Measurements from ENCODE around the gene TUBD1. TPM values are rescaled to one million over a fixed set of nuclear protein-coding genes. Genes with fewer than 3 reads are reported as not detected.
"Not testable (repeated sequence)": the region's sequence is repeated elsewhere in the genome, so short reads cannot be mapped to it uniquely, and the experiment has no call there.

TUBD1 gene
- total RNA-seq, 1 donor from 2014 or later = 9.0 TPM

GRCh38 chr17:59853168-59853918 is 39.4 kb downstream of the TUBD1 start:
- Histone ChIP-seq H3K79me2 (ENCODE audit: insufficient read depth, low read length) (no peaks in the 10 kb centered on the region), H3K4me2 (ENCODE audit: low read length) (peak overlapping the region; percentile 30), H3K27me3 (ENCODE audit: insufficient read depth, low read length) (no peaks in the 10 kb centered on the region), H3K9me3 (ENCODE audit: insufficient read depth, low read depth, low read length) (no peaks in the 10 kb centered on the region), H3K36me3 (ENCODE audit: insufficient read depth, low read length) (no peaks in the 10 kb centered on the region), H3K4me1 (ENCODE audit: insufficient read depth, low read length) (peaks cover 17% of the 10 kb centered on the region), H3K4me3 (ENCODE audit: insufficient read depth, low read depth, low read length) (no peak overlapping the region), H3K27ac (ENCODE audit: low read depth, low read length) (peak overlapping the region; percentile 77), H3K9ac (ENCODE audit: low read length) (peak overlapping the region; percentile 49), H2AFZ (ENCODE audit: low read depth, low read length) (no peak overlapping the region), H4K20me1 (ENCODE audit: insufficient read depth, low read length) (no peaks in the 10 kb centered on the region)
- FAIRE-seq (no peak), DNase-seq (ENCODE audit: low read depth) (peak; percentile 95)
- Mint-ChIP-seq H3K27me3 (ENCODE audit: low read depth, unreplicated experiment) (no peaks in the 10 kb centered on the region), H3K4me1 (ENCODE audit: low read depth, unreplicated experiment) (peaks cover 38% of the 10 kb centered on the region), H3K4me3 (ENCODE audit: unreplicated experiment) (no peak overlapping the region), H3K9me3 (ENCODE audit: unreplicated experiment) (no peaks in the 10 kb centered on the region), H3K36me3 (ENCODE audit: low read depth, unreplicated experiment) (no peaks in the 10 kb centered on the region), H3K27ac (ENCODE audit: unreplicated experiment) (peak overlapping the region; percentile 82)
- TF ChIP-seq, protein P1, sequence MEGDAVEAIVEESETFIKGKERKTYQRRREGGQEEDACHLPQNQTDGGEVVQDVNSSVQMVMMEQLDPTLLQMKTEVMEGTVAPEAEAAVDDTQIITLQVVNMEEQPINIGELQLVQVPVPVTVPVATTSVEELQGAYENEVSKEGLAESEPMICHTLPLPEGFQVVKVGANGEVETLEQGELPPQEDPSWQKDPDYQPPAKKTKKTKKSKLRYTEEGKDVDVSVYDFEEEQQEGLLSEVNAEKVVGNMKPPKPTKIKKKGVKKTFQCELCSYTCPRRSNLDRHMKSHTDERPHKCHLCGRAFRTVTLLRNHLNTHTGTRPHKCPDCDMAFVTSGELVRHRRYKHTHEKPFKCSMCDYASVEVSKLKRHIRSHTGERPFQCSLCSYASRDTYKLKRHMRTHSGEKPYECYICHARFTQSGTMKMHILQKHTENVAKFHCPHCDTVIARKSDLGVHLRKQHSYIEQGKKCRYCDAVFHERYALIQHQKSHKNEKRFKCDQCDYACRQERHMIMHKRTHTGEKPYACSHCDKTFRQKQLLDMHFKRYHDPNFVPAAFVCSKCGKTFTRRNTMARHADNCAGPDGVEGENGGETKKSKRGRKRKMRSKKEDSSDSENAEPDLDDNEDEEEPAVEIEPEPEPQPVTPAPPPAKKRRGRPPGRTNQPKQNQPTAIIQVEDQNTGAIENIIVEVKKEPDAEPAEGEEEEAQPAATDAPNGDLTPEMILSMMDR (IDR thresholded peaks at IDR 0.05; ENCODE audit: insufficient read depth, low read depth, low read length) = peak; percentile 79
- no peak for TF ChIP-seq EZH2 (IDR thresholded peaks at IDR 0.05; ENCODE audit: insufficient read depth, low read length)

- H3K4me1 Mint-ChIP-seq (ENCODE audit: low read depth, unreplicated experiment) = peaks cover 39% of the 10 kb centered on the region
- H3K4me1 ChIP-seq (ENCODE audit: insufficient read depth, low read length) = peaks cover 17% of the 10 kb centered on the region
- not testable (repeated sequence) for H3K36me3 Mint-ChIP-seq (ENCODE audit: low read depth, unreplicated experiment); H3K9me3 ChIP-seq (ENCODE audit: insufficient read depth, low read depth, low read length); H3K27me3 ChIP-seq (ENCODE audit: insufficient read depth, low read length); H3K4me3 ChIP-seq (ENCODE audit: insufficient read depth, low read depth, low read length); H4K20me1 ChIP-seq (ENCODE audit: insufficient read depth, low read length); H3K27me3 Mint-ChIP-seq (ENCODE audit: low read depth, unreplicated experiment); H3K4me3 Mint-ChIP-seq (ENCODE audit: unreplicated experiment); FAIRE-seq; H3K36me3 ChIP-seq (ENCODE audit: insufficient read depth, low read length); H3K79me2 ChIP-seq (ENCODE audit: insufficient read depth, low read length); H2AFZ ChIP-seq (ENCODE audit: low read depth, low read length); DNase-seq (ENCODE audit: low read depth); H3K9me3 Mint-ChIP-seq (ENCODE audit: unreplicated experiment)
- peak overlapping the region; percentile 82 for H3K27ac Mint-ChIP-seq (ENCODE audit: unreplicated experiment)
- H3K4me2 ChIP-seq (ENCODE audit: low read length) = peak overlapping the region; percentile 30
- H3K27ac ChIP-seq (ENCODE audit: low read depth, low read length) = peak overlapping the region; percentile 77
- peak overlapping the region; percentile 49 for H3K9ac ChIP-seq (ENCODE audit: low read length)
These were observed 39.9 kb downstream of the TUBD1 start for GRCh38 chr17:59852847-59853167.

- H3K36me3 Mint-ChIP-seq (ENCODE audit: low read depth, unreplicated experiment) = no peaks in the 10 kb centered on the region
- peak overlapping the region; percentile 5 for H3K4me3 Mint-ChIP-seq (ENCODE audit: unreplicated experiment)
- H3K27ac Mint-ChIP-seq (ENCODE audit: unreplicated experiment) = peak overlapping the region; percentile 82
- H3K9me3 Mint-ChIP-seq (ENCODE audit: unreplicated experiment) = no peaks in the 10 kb centered on the region
- Histone ChIP-seq H3K9me3 (ENCODE audit: insufficient read depth, low read depth, low read length) (no peaks in the 10 kb centered on the region), H4K20me1 (ENCODE audit: insufficient read depth, low read length) (no peaks in the 10 kb centered on the region), H3K4me1 (ENCODE audit: insufficient read depth, low read length) (peaks cover 20% of the 10 kb centered on the region), H3K27me3 (ENCODE audit: insufficient read depth, low read length) (no peaks in the 10 kb centered on the region), H3K4me3 (ENCODE audit: insufficient read depth, low read depth, low read length) (no peak overlapping the region), H3K79me2 (ENCODE audit: insufficient read depth, low read length) (no peaks in the 10 kb centered on the region), H2AFZ (ENCODE audit: low read depth, low read length) (no peak overlapping the region), H3K36me3 (ENCODE audit: insufficient read depth, low read length) (no peaks in the 10 kb centered on the region), H3K9ac (ENCODE audit: low read length) (peak overlapping the region; percentile 40), H3K27ac (ENCODE audit: low read depth, low read length) (peak overlapping the region; percentile 77), H3K4me2 (ENCODE audit: low read length) (peak overlapping the region; percentile 17)
- peaks cover 34% of the 10 kb centered on the region for H3K4me1 Mint-ChIP-seq (ENCODE audit: low read depth, unreplicated experiment)
- FAIRE-seq (no peak), DNase-seq (ENCODE audit: low read depth) (peak; percentile 90)
- H3K27me3 Mint-ChIP-seq (ENCODE audit: low read depth, unreplicated experiment) = no peaks in the 10 kb centered on the region
- TF ChIP-seq, protein P1 (IDR thresholded peaks at IDR 0.05; ENCODE audit: insufficient read depth, low read depth, low read length) = no peak
- no peak for TF ChIP-seq EZH2 (IDR thresholded peaks at IDR 0.05; ENCODE audit: insufficient read depth, low read length)
These were observed 41.0 kb downstream of the TUBD1 start for GRCh38 chr17:59851439-59852375.

DNA sequence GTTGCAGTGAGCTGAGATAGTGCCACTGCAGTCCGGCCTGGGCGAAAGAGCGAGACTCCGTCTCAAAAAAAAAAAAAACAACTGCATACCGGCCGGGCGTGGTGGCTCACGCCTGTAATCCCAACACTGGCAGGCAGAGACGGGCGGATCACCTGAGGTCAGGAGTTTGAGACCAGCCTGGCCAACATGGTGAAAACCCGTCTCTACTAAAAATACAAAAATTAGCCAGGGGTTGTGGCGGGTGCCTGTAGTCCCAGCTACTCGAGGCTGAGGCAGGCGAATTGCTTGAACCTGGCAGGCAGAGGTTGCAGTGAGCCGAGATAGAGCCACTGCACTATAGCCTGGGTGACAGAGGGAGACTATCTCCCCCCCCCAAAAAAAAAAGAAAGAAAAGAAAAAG is 42.4 kb downstream of the TUBD1 start:
- H3K27ac ChIP-seq (ENCODE audit: low read depth, low read length); H3K4me2 ChIP-seq (ENCODE audit: low read length); H3K9me3 Mint-ChIP-seq (ENCODE audit: unreplicated experiment); H2AFZ ChIP-seq (ENCODE audit: low read depth, low read length); H3K9me3 ChIP-seq (ENCODE audit: insufficient read depth, low read depth, low read length); H3K36me3 ChIP-seq (ENCODE audit: insufficient read depth, low read length); H4K20me1 ChIP-seq (ENCODE audit: insufficient read depth, low read length); H3K27me3 Mint-ChIP-seq (ENCODE audit: low read depth, unreplicated experiment); H3K27ac Mint-ChIP-seq (ENCODE audit: unreplicated experiment); H3K27me3 ChIP-seq (ENCODE audit: insufficient read depth, low read length); H3K79me2 ChIP-seq (ENCODE audit: insufficient read depth, low read length); H3K36me3 Mint-ChIP-seq (ENCODE audit: low read depth, unreplicated experiment); FAIRE-seq; H3K9ac ChIP-seq (ENCODE audit: low read length); H3K4me3 ChIP-seq (ENCODE audit: insufficient read depth, low read depth, low read length); DNase-seq (ENCODE audit: low read depth); H3K4me3 Mint-ChIP-seq (ENCODE audit: unreplicated experiment): not testable (repeated sequence)
- peaks cover 38% of the 10 kb centered on the region for H3K4me1 Mint-ChIP-seq (ENCODE audit: low read depth, unreplicated experiment)
- peaks cover 34% of the 10 kb centered on the region for H3K4me1 ChIP-seq (ENCODE audit: insufficient read depth, low read length)
